Measurements from ENCODE around the gene LHCGR. TPM values are rescaled to one million over a fixed set of nuclear protein-coding genes. Genes with fewer than 3 reads are reported as not detected.

Gene LHCGR
- total RNA-seq, 1 experiment from 2014 or later: not detected

GRCh38 chr2:48715956-48716355, 39.6 kb downstream of the LHCGR start:
- no peak overlapping the region for H3K27ac Mint-ChIP-seq (ENCODE audit: unreplicated experiment)
- H3K4me3 Mint-ChIP-seq (ENCODE audit: unreplicated experiment): no peak overlapping the region
- no peak for TF ChIP-seq CTCF (IDR thresholded peaks at IDR 0.05; ENCODE audit: insufficient read depth in 1 of 2, low read depth in 1 of 2, low read length in 1 of 2, severe bottlenecking in 1 of 2, unreplicated experiment in 1 of 2)
- CTCF ChIA-PET: interaction anchor here (1.0 kb wide), 1 partner anchor 116 kb away, joined by 3 read pairs; no protein-coding TSS in a partner anchor
- Histone ChIP-seq H3K4me3 (ENCODE audit: low read depth, low read length) (no peak overlapping the region), H3K36me3 (ENCODE audit: control insufficient read depth, insufficient read depth, low read length) (no peaks in the 10 kb centered on the region), H3K4me1 (no peaks in the 10 kb centered on the region), H3K9me3 (no peaks in the 10 kb centered on the region), H3K27me3 (replicated peaks; ENCODE audit: control insufficient read depth, insufficient read depth, low read length) (no peaks in the 10 kb centered on the region)
- intact Hi-C loops (cut with micrococcal nuclease; ENCODE audit: unreplicated experiment): no loop called here
- DNase-seq: no peak
- BruUV-seq (replicated peaks): no TSS peak
- H3K9me3 Mint-ChIP-seq (ENCODE audit: unreplicated experiment): no peaks in the 10 kb centered on the region
- peaks cover 10% of the 10 kb centered on the region for H3K27me3 Mint-ChIP-seq (ENCODE audit: insufficient read depth, unreplicated experiment)
- no peaks in the 10 kb centered on the region for H3K36me3 Mint-ChIP-seq (ENCODE audit: insufficient read depth, unreplicated experiment)
- POLR2A ChIA-PET: no interaction called here
- peaks cover 10% of the 10 kb centered on the region for H3K4me1 Mint-ChIP-seq (ENCODE audit: low read depth, unreplicated experiment)

- CTCF ChIA-PET: interaction anchor here (1.0 kb wide), 1 partner anchor 115 kb away, joined by 3 read pairs; no protein-coding TSS in a partner anchor
Measured at GRCh38 chr2:48715042-48715899, 40.3 kb downstream of the LHCGR start.

DNA sequence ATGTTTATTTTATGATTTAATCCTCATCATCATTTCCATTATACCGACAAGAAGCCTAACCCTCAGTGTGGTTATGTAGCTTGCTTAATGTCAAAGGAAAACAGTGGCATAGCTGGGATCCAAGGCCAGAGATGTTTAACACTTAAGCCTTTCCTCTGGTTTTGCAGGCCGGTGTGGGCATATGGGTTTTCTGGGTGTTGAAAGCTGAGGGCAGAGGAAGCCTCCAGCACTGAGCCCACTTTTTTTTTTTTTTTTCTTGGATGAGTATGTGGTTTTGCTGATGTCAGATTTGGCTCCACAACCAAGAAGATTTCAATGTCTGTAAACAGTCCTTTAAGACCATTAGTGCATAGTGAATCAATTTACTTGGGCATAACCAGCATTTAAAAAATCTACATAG, 41.3 kb downstream of the LHCGR start:
- H3K9me3 ChIP-seq: no peaks in the 10 kb centered on the region
- ChIA-PET CTCF (interaction anchor here (0.7 kb wide), 1 partner anchor 35 kb away, joined by 5 read pairs; no protein-coding TSS in a partner anchor), POLR2A (no interaction called here)
- no peaks in the 10 kb centered on the region for H3K9me3 Mint-ChIP-seq (ENCODE audit: unreplicated experiment)
- no peaks in the 10 kb centered on the region for H3K36me3 Mint-ChIP-seq (ENCODE audit: insufficient read depth, unreplicated experiment)
- H3K4me3 ChIP-seq (ENCODE audit: low read depth, low read length): no peak overlapping the region
- no peak for DNase-seq
- BruUV-seq (replicated peaks): no TSS peak
- H3K27ac Mint-ChIP-seq (ENCODE audit: unreplicated experiment): no peak overlapping the region
- no peaks in the 10 kb centered on the region for H3K27me3 ChIP-seq (replicated peaks; ENCODE audit: control insufficient read depth, insufficient read depth, low read length)
- H3K27me3 Mint-ChIP-seq (ENCODE audit: insufficient read depth, unreplicated experiment): peaks cover 12% of the 10 kb centered on the region
- H3K4me1 ChIP-seq: no peaks in the 10 kb centered on the region
- no peaks in the 10 kb centered on the region for H3K36me3 ChIP-seq (ENCODE audit: control insufficient read depth, insufficient read depth, low read length)
- H3K4me1 Mint-ChIP-seq (ENCODE audit: low read depth, unreplicated experiment): peaks cover 10% of the 10 kb centered on the region
- no peak for TF ChIP-seq CTCF (IDR thresholded peaks at IDR 0.05; ENCODE audit: insufficient read depth in 1 of 2, low read depth in 1 of 2, low read length in 1 of 2, severe bottlenecking in 1 of 2, unreplicated experiment in 1 of 2)
- intact Hi-C loops (cut with micrococcal nuclease; ENCODE audit: unreplicated experiment): no loop called here
- H3K4me3 Mint-ChIP-seq (ENCODE audit: unreplicated experiment): no peak overlapping the region

More at GRCh38 chr2:48715042-48715899, 40.3 kb downstream of the LHCGR start:
- Histone ChIP-seq H3K36me3 (ENCODE audit: control insufficient read depth, insufficient read depth, low read length) (no peaks in the 10 kb centered on the region), H3K4me3 (ENCODE audit: low read depth, low read length) (no peak overlapping the region), H3K9me3 (no peaks in the 10 kb centered on the region), H3K4me1 (no peaks in the 10 kb centered on the region), H3K27me3 (replicated peaks; ENCODE audit: control insufficient read depth, insufficient read depth, low read length) (no peaks in the 10 kb centered on the region)
- H3K27ac Mint-ChIP-seq (ENCODE audit: unreplicated experiment): no peak overlapping the region
- no peak for TF ChIP-seq CTCF (IDR thresholded peaks at IDR 0.05; ENCODE audit: insufficient read depth in 1 of 2, low read depth in 1 of 2, low read length in 1 of 2, severe bottlenecking in 1 of 2, unreplicated experiment in 1 of 2)
- POLR2A ChIA-PET: no interaction called here
- peaks cover 10% of the 10 kb centered on the region for H3K4me1 Mint-ChIP-seq (ENCODE audit: low read depth, unreplicated experiment)
- no peak for DNase-seq
- BruUV-seq (replicated peaks): no TSS peak
- no peak overlapping the region for H3K4me3 Mint-ChIP-seq (ENCODE audit: unreplicated experiment)
- H3K9me3 Mint-ChIP-seq (ENCODE audit: unreplicated experiment): no peaks in the 10 kb centered on the region
- intact Hi-C loops (cut with micrococcal nuclease; ENCODE audit: unreplicated experiment): no loop called here
- H3K27me3 Mint-ChIP-seq (ENCODE audit: insufficient read depth, unreplicated experiment): peaks cover 12% of the 10 kb centered on the region
- H3K36me3 Mint-ChIP-seq (ENCODE audit: insufficient read depth, unreplicated experiment): no peaks in the 10 kb centered on the region
